Measurements from ENCODE around the gene USP32. TPM values are rescaled to one million over a fixed set of nuclear protein-coding genes. Genes with fewer than 3 reads are reported as not detected.
A peak's percentile ranks its signal among the peaks of the same experiment; 100 is the strongest.

The USP32 gene
- total RNA-seq, 2 experiments from 2014 or later: 26.5 TPM

DNA sequence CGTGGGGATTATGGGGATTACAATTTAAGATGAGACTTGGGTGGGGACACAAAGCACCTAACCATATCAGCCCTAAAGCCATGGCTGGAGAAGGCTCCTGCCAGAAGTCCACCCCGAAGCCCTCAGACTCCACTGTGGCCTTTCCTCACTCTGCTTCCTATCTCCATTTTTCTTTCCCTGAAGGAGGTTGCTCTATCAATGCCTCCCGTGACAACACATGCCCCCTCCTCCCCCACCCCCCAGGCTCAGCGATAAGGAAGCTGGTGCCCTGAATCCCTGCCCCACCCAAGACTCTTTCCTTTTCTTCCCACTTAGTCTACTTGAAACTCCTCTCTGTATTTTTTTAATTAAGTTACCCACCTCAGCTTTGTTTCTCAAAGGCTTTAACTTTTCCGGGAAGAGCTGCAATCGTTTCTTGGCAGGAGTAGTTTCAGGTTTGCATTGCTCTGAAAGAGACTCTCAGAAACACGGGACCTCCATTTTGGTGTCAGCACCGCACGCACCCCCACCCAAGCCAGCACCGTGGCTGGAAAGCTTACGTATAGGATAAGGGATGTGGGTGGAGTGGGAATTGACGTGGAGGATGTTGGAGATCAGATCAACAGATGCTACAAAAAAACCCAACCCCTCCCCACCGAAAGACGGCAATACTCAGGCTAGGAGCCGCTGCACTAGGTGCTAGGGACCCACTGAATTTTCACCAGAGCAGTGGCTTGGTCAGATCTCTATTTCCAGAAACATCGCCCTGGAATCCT is 257.4 kb downstream of the USP32 start:
- Mint-ChIP-seq H3K9me3 (no peaks in the 10 kb centered on the region), H3K36me3 (ENCODE audit: low read depth) (peaks cover 7% of the 10 kb centered on the region), H3K4me1 (ENCODE audit: low read depth) (peaks cover 21% of the 10 kb centered on the region), H3K27me3 (peaks cover 31% of the 10 kb centered on the region), H3K27ac (peak overlapping the region; percentile 63), H3K4me3 (peak overlapping the region; percentile 80)
- intact Hi-C loops (cut with micrococcal nuclease): no loop called here
- ATAC-seq (peak; percentile 19), DNase-seq (peak; percentile 42)
- ChIA-PET CTCF (interaction anchor here (6.9 kb wide), 1 partner anchor 7 kb away, joined by 32 read pairs; no protein-coding TSS in a partner anchor), POLR2A (interaction anchor here (0.6 kb wide), 1 partner anchor 347 kb away, joined by 3 read pairs; no protein-coding TSS in a partner anchor)
- TF ChIP-seq, protein P1, sequence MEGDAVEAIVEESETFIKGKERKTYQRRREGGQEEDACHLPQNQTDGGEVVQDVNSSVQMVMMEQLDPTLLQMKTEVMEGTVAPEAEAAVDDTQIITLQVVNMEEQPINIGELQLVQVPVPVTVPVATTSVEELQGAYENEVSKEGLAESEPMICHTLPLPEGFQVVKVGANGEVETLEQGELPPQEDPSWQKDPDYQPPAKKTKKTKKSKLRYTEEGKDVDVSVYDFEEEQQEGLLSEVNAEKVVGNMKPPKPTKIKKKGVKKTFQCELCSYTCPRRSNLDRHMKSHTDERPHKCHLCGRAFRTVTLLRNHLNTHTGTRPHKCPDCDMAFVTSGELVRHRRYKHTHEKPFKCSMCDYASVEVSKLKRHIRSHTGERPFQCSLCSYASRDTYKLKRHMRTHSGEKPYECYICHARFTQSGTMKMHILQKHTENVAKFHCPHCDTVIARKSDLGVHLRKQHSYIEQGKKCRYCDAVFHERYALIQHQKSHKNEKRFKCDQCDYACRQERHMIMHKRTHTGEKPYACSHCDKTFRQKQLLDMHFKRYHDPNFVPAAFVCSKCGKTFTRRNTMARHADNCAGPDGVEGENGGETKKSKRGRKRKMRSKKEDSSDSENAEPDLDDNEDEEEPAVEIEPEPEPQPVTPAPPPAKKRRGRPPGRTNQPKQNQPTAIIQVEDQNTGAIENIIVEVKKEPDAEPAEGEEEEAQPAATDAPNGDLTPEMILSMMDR (IDR thresholded peaks at IDR 0.05): no peak

DNA sequence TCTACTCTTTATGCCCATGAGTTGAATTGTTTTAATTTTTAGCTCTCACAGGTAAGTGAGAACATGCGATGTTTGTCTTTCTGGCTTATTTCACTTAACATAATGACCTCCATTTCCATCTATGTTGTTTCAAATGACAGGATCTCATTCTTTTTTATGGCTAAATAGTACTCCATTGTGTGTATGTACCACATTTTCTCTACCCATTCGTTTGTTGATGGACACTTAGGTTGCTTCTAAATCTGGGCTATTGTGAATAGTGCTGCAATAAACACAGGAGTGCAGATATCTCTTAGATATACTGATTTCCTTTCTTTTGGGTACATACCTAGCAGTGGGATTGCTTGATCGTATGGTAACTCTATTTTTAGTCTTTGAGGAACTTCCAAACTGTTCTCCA is 261.5 kb downstream of the USP32 start:
- peaks cover 16% of the 10 kb centered on the region for H3K4me1 Mint-ChIP-seq (ENCODE audit: low read depth)
- TF ChIP-seq, protein P1 (IDR thresholded peaks at IDR 0.05): no peak
- H3K4me3 Mint-ChIP-seq: no peak overlapping the region
- ChIA-PET CTCF (interaction anchor here (6.9 kb wide), 1 partner anchor 11 kb away, joined by 32 read pairs; no protein-coding TSS in a partner anchor), POLR2A (interaction anchor here (0.6 to 1.0 kb wide), 2 partner anchors 50 to 199 kb away, joined by 3 read pairs; no protein-coding TSS in a partner anchor)
- no peak overlapping the region for H3K27ac Mint-ChIP-seq
- no peaks in the 10 kb centered on the region for H3K9me3 Mint-ChIP-seq
- DNase-seq (no peak), ATAC-seq (no peak)
- intact Hi-C loops (cut with micrococcal nuclease): no loop called here
- peaks cover 7% of the 10 kb centered on the region for H3K36me3 Mint-ChIP-seq (ENCODE audit: low read depth)
- H3K27me3 Mint-ChIP-seq: no peaks in the 10 kb centered on the region

DNA sequence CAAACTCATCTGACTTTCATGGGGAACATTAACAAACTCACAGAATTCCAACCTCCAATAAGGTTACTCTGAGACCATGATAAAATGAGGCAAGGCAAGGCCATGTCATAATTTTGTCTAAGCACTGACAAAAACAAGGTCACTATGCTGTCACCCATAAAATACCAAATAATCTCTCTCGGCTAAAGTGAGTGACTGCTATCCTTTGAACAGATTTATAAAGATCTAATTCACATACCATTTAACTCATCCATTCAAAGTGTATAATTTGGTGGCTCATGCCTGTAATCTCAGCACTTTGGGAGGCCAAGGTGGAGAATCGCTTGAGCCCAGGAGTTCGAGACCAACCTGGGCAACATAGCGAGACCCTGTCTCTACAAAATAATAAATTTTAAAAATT is 262.8 kb downstream of the USP32 start:
- Mint-ChIP-seq H3K36me3 (ENCODE audit: low read depth) (peaks cover 7% of the 10 kb centered on the region), H3K4me3 (no peak overlapping the region), H3K9me3 (no peaks in the 10 kb centered on the region), H3K4me1 (ENCODE audit: low read depth) (peaks cover 3% of the 10 kb centered on the region), H3K27ac (no peak overlapping the region), H3K27me3 (no peaks in the 10 kb centered on the region)
- intact Hi-C loops (cut with micrococcal nuclease): no loop called here
- TF ChIP-seq, protein P1 (IDR thresholded peaks at IDR 0.05): no peak
- CTCF ChIA-PET: interaction anchor here (6.9 kb wide), 1 partner anchor 12 kb away, joined by 32 read pairs; no protein-coding TSS in a partner anchor
- DNase-seq (no peak), ATAC-seq (no peak)
- POLR2A ChIA-PET: no interaction called here

Other genes starting within 250 kb of the USP32 start
- not detected for gene CA4, start 242.2 kb downstream of the USP32 start, total RNA-seq
- not detected for gene CHCT1, start 30.4 kb upstream of the USP32 start, total RNA-seq
- 10 to 100 TPM; 22.5 to 22.8 TPM for gene APPBP2, start 134.1 kb upstream of the USP32 start, total RNA-seq
- gene PPM1D, start 208.1 kb upstream of the USP32 start, total RNA-seq: 10 to 100 TPM; 11.6 to 12.3 TPM

All from activated CD8-positive, alpha-beta T cell treated with anti-CD3 and anti-CD28 coated beads for 36 hours (primary cell).